ENCODE measurements around the gene NUP98.

Gene NUP98

GRCh38 chr11:3833449-3833848 lies 36.1 kb upstream of the NUP98 start:
- TF ChIP-seq CTCF (IDR thresholded peaks at IDR 0.05) = no peak

GRCh38 chr11:3832816-3833215 lies 35.5 kb upstream of the NUP98 start:
- no peak for TF ChIP-seq CTCF (IDR thresholded peaks at IDR 0.05)

GRCh38 chr11:3831378-3832239 lies 34.3 kb upstream of the NUP98 start:
- no peak for TF ChIP-seq CTCF (IDR thresholded peaks at IDR 0.05)

GRCh38 chr11:3830730-3831129 lies 33.4 kb upstream of the NUP98 start:
- no peak for TF ChIP-seq CTCF (IDR thresholded peaks at IDR 0.05)

GRCh38 chr11:3830088-3830487 lies 32.7 kb upstream of the NUP98 start:
- TF ChIP-seq CTCF (IDR thresholded peaks at IDR 0.05) = no peak

- TF ChIP-seq CTCF (IDR thresholded peaks at IDR 0.05) = no peak
These were observed 30.3 kb upstream of the NUP98 start for GRCh38 chr11:3827434-3828186.

GRCh38 chr11:3826721-3827120 lies 29.4 kb upstream of the NUP98 start:
- no peak for TF ChIP-seq CTCF (IDR thresholded peaks at IDR 0.05)
